ENCODE results near the gene ACTRT3. TPM values are rescaled to one million over a fixed set of nuclear protein-coding genes. Genes with fewer than 3 reads are reported as not detected.

The ACTRT3 gene
- polyA plus RNA-seq, 2 of the 4 experiments (the other 2 are of a cell fraction): 1.8 to 3.3 TPM

- DNase-seq (ENCODE audit: low read depth in 1 of 2, low spot score in 1 of 2) (no peak), FAIRE-seq (no peak), ATAC-seq (peak in 1 of 2 experiments; percentile 16; a peak in 2 of 6 replicates)
- Histone ChIP-seq H3K4me1 (no peaks in the 10 kb centered on the region), H3K27ac (0 out of 6 replicates have a peak within 1 kb of the TSS, but pooled peaks of 1 of the 2 experiments have one; percentile 17), H3K9me3 (peaks cover 8% of the 10 kb centered on the region), H3K4me2 (peak within 1 kb of the TSS; percentile 68), H3K4me3 (peak within 1 kb of the TSS; percentile 28; the same call in 2 of the 3 replicates)
- CTCF ChIA-PET: interaction anchor here (1.4 kb wide), 1 partner anchor 9 kb away, joined by 3 read pairs; no protein-coding TSS in a partner anchor
- TF ChIP-seq ESRRA (IDR thresholded peaks at IDR 0.05; ENCODE audit: borderline replicate concordance, low read length) (no peak), MAZ (IDR thresholded peaks at IDR 0.05; ENCODE audit: borderline replicate concordance, low read depth, low read length) (no peak), ZSCAN20 (CRISPR knock-in tag; IDR thresholded peaks at IDR 0.05) (no peak), PHF8 (IDR thresholded peaks at IDR 0.05; ENCODE audit: borderline replicate concordance, low read depth) (no peak), CEBPB (IDR thresholded peaks at IDR 0.05) (no peak), REST (IDR thresholded peaks at IDR 0.05) (no peak), EHF (CRISPR knock-in tag; IDR thresholded peaks at IDR 0.05) (no peak)
- POLR2A ChIA-PET: no interaction called here
- 90% methylated on average over 17 of the region's 56 CpGs for WGBS (ENCODE audit: missing lambda C conversion rate)
Measured at GRCh38 chr3:169812332-169813235, 43.2 kb upstream of the ACTRT3 start, which contains the start of the genes LRRC34 and LRRIQ4. Gene LRRC34, minus strand, starts transcription at chr3:169812904. Its CDS starts 356 bp downstream, at chr3:169812548. Gene LRRIQ4, plus strand, starts transcription at chr3:169812870. Its CDS starts 9,052 bp downstream, at chr3:169821922.

- Histone ChIP-seq H3K4me2 (no peak overlapping the region), H3K4me1 (no peaks in the 10 kb centered on the region), H3K9me3 (peaks cover 8% of the 10 kb centered on the region), H3K27ac (no peak overlapping the region), H3K4me3 (no peak overlapping the region)
- TF ChIP-seq HEYL (CRISPR knock-in tag; IDR thresholded peaks at IDR 0.05) (no peak), HOXB5 (CRISPR knock-in tag; IDR thresholded peaks at IDR 0.05) (no peak), KDM1A (IDR thresholded peaks at IDR 0.05; ENCODE audit: low read depth) (no peak)
- ChIA-PET CTCF (no interaction called here), POLR2A (no interaction called here)
- ATAC-seq (no peak), DNase-seq (ENCODE audit: low read depth in 1 of 2, low spot score in 1 of 2) (no peak), FAIRE-seq (no peak)
- 73% methylated on average over 19 of the region's 29 CpGs for WGBS (ENCODE audit: missing lambda C conversion rate)
Measured at GRCh38 chr3:169811631-169812331, 42.4 kb upstream of the ACTRT3 start.

GRCh38 chr3:169809230-169809795 is 40.0 kb upstream of the ACTRT3 start:
- no peak overlapping the region for H3K4me2 ChIP-seq
- no peak for ATAC-seq
- DNase-seq (ENCODE audit: low read depth in 1 of 2, low spot score in 1 of 2): no peak
- CTCF ChIA-PET: interaction anchor here (0.7 kb wide), 2 partner anchors 37 to 53 kb away, joined by 4 read pairs; no protein-coding TSS in a partner anchor
- H3K4me3 ChIP-seq: no peak overlapping the region
- no peaks in the 10 kb centered on the region for H3K9me3 ChIP-seq
- POLR2A ChIA-PET: interaction anchor here (0.6 kb wide), 1 partner anchor 19 kb away, joined by 4 read pairs; no protein-coding TSS in a partner anchor
- 37% methylated on average over 2 of the region's 2 CpGs for WGBS (ENCODE audit: missing lambda C conversion rate)
- no peak for FAIRE-seq
- no peak overlapping the region for H3K27ac ChIP-seq
- H3K4me1 ChIP-seq: no peaks in the 10 kb centered on the region
- TF ChIP-seq ZSCAN20 (CRISPR knock-in tag; IDR thresholded peaks at IDR 0.05) (no peak), PHF8 (IDR thresholded peaks at IDR 0.05; ENCODE audit: borderline replicate concordance, low read depth) (no peak), BHLHE40 (IDR thresholded peaks at IDR 0.05; ENCODE audit: low read depth, low read length) (no peak), USF2 (IDR thresholded peaks at IDR 0.05) (no peak), JUNB (IDR thresholded peaks at IDR 0.05) (no peak), EHF (CRISPR knock-in tag; IDR thresholded peaks at IDR 0.05) (no peak), ELK1 (IDR thresholded peaks at IDR 0.05; ENCODE audit: low read depth, low read length) (no peak), TFCP2L1 (CRISPR knock-in tag; IDR thresholded peaks at IDR 0.05) (no peak), ATOH8 (CRISPR knock-in tag; IDR thresholded peaks at IDR 0.05; ENCODE audit: low read depth) (no peak), MYC (IDR thresholded peaks at IDR 0.05; ENCODE audit: borderline replicate concordance, low read length) (no peak)

Measured in A549 (cell line).